Fibroblast of the aortic adventitia (primary cell): ENCODE results near the gene FZD2. TPM values are rescaled to one million over a fixed set of nuclear protein-coding genes. Genes with fewer than 3 reads are reported as not detected.
A peak's percentile ranks its signal among the peaks of the same experiment; 100 is the strongest.

Experiments
- DNase-seq: peaks from one replicate; pipeline ENCODE4 v3.0.0-alpha.2; 2010; ENCODE audit warnings: low read depth
- H3K4me3 ChIP-seq: 2 replicates; pipeline ENCODE4 v1.5.1; 2011; ENCODE audit warnings: low read depth, mild to moderate bottlenecking, control low read depth, low read length, moderate library complexity
- CTCF ChIP-seq: IDR thresholded peaks from 2 replicates; pipeline ENCODE4 v1.5.1; 2011; ENCODE audit warnings: mild to moderate bottlenecking, low read length, control low read depth, inconsistent platforms; ENCODE audit not compliant: insufficient read depth
- total RNA-seq: library from RNA; depleted of rRNA; stranded (reverse); fragments of >200 nt; gene quantifications from 2 replicates; pipeline ENCODE4 v1.2.3, GENCODE V29; 2012; ENCODE audit warnings: low replicate concordance

The FZD2 gene
- total RNA-seq, 1 donor, result 16.4 TPM

GRCh38 chr17:44541884-44542581 is 15.3 kb upstream of the FZD2 start:
- DNase-seq, result no peak
- TF ChIP-seq CTCF, result no peak
- no peak overlapping the region for H3K4me3 ChIP-seq

- DNase-seq, result peak; percentile 83
- no peak overlapping the region for H3K4me3 ChIP-seq
- TF ChIP-seq CTCF, result no peak
Observed at GRCh38 chr17:44543213-44543904, 13.9 kb upstream of the FZD2 start.

- no peak for DNase-seq
- no peak overlapping the region for H3K4me3 ChIP-seq
Observed at GRCh38 chr17:44543905-44544523, 13.3 kb upstream of the FZD2 start.

DNA sequence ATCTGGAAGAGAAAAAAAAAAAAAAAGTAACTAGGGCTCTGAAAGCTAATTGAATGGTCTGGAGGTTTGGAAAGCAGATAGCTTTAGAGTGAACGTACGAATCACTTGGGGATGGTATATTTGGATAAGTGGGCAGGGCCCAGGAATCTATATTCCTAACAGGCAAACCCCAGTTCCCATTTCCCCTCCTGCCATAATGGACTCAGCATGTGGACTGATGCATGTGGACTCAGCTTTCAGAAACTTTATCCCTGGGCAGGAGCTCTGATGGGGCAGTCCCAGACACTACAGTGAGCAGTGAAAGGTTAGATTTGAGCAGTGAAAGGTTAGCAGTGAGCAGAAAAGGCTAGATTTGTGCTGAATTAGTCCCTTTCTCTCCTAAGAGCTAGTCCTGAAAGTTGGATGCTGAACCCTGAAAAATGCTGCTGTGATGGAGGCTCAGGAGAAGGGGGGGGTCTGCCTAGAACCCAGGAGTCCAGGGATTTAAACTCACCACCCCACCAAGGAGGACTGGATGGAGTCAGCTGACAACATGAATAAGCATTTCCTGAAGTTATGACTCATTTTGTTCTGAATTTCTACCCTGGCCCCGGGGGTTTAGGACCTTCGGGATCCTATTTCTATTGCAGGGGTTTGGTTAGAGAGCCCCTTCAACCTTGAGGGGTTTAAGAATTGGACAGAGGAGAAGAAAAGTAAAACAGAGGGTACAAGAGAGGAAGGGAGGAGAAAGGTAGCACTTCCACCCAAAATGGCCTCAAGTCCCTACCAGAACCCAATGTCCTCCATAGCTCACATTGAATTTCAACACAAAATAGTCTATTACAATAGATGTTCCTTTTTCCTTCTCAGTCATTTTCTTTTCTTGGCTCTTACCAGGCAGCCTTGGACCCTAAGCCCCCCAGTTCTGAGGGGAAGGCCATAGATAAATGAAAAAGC is 10.3 kb upstream of the FZD2 start:
- peak; percentile 66 for DNase-seq
- TF ChIP-seq CTCF, result no peak
- no peak overlapping the region for H3K4me3 ChIP-seq

More at GRCh38 chr17:44543905-44544523, 13.3 kb upstream of the FZD2 start:
- no peak for TF ChIP-seq CTCF

GRCh38 chr17:44547625-44548267 is 9.5 kb upstream of the FZD2 start:
- H3K4me3 ChIP-seq, result no peak overlapping the region
- DNase-seq, result no peak
- TF ChIP-seq CTCF, result no peak
